ENCODE measurements around the gene NAIP. TPM values are rescaled to one million over a fixed set of nuclear protein-coding genes. Genes with fewer than 3 reads are reported as not detected.

Gene NAIP
- total RNA-seq, 4 donors from 2014 or later = 5.0 to 25.7 (median 14.2) TPM

Other genes starting within 250 kb of the NAIP start
- gene SERF1A, start 124.7 kb downstream of the NAIP start, total RNA-seq = 10 to 100 TPM in 2 of 4 donors, 1 to 10 TPM in 2; 2.7 to 21.5 (median 10.2) TPM
- gene SMN1, start 100.3 kb downstream of the NAIP start, total RNA-seq = 10 to 100 TPM; 21.8 to 47.2 (median 30.6) TPM
- gene GTF2H2, start 42.3 kb upstream of the NAIP start, total RNA-seq = 10 to 100 TPM in 2 of 4 donors, 1 to 10 TPM in 2; 6.3 to 39.2 (median 12.3) TPM

Measured in gastroesophageal sphincter (tissue), 4 donors.